GM12878 (cell line): ENCODE results near the gene ECM1.

Experiments used
- CTCF ChIP-seq, 3 experiments: IDR thresholded peaks in 2 of 3; conservative IDR thresholded peaks in 1 of 3; 2 replicates each; pipeline ENCODE4 v1.5.1; 2011; ENCODE audit warnings: low read depth in 3 of 3, low read length in 3 of 3, mild to moderate bottlenecking in 3 of 3, control low read depth in 2 of 3, moderate library complexity in 2 of 3, inconsistent platforms in 1 of 3, mixed read lengths in 1 of 3; ENCODE audit not compliant: control insufficient read depth in 2 of 3, insufficient read depth in 1 of 3; ENCODE audit errors: extremely low read depth in 1 of 3
- POLR2AphosphoS5 ChIP-seq: IDR thresholded peaks from 2 replicates; pipeline ENCODE4 v1.6.1; 2011; ENCODE audit warnings: mild to moderate bottlenecking, low read length, inconsistent platforms
- ZNF384 ChIP-seq: IDR thresholded peaks from 2 replicates; pipeline ENCODE4 v1.6.1; 2012; ENCODE audit warnings: low read depth, mild to moderate bottlenecking, low read length, improper control_type of control experiment, borderline replicate concordance

DNA sequence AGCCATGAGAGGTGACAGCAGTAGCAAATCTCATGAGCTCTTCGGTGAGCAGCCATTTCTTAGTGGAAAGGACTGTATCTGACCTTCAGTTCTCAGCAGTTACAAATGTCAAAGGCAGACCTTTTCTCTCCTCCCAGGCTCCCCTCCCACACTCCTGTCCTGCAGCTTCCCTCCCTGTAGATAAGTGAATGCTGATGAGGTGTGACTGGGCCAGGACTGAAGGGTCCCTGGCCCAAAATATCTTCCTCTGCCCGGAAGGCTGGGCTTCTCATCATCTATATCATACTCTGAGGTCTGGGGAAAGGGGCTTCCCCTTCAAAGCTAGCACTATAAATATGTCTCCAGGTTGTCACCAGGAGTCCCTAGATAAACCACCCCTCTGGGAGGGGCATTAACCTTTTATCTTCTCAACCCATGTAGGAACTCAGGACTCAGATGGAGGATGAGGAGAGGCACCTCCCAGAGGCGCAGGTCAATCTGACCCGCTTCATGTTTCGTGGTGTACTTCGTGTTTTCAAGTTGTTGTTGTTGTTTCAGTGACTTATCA is 37.6 kb downstream of the ECM1 start:
- TF ChIP-seq POLR2AphosphoS5 (no peak), ZNF384 (no peak), CTCF (IDR thresholded peaks at IDR 0.05 in 2 of 3, conservative IDR thresholded peaks at IDR 0.05 in 1 of 3; ENCODE audit: control insufficient read depth in 2 of 3, extremely low read depth in 1 of 3, insufficient read depth in 1 of 3, low read depth in 3 of 3, low read length in 3 of 3) (no peak)
